ENCODE data around the gene ABCC4.

Gene ABCC4

DNA sequence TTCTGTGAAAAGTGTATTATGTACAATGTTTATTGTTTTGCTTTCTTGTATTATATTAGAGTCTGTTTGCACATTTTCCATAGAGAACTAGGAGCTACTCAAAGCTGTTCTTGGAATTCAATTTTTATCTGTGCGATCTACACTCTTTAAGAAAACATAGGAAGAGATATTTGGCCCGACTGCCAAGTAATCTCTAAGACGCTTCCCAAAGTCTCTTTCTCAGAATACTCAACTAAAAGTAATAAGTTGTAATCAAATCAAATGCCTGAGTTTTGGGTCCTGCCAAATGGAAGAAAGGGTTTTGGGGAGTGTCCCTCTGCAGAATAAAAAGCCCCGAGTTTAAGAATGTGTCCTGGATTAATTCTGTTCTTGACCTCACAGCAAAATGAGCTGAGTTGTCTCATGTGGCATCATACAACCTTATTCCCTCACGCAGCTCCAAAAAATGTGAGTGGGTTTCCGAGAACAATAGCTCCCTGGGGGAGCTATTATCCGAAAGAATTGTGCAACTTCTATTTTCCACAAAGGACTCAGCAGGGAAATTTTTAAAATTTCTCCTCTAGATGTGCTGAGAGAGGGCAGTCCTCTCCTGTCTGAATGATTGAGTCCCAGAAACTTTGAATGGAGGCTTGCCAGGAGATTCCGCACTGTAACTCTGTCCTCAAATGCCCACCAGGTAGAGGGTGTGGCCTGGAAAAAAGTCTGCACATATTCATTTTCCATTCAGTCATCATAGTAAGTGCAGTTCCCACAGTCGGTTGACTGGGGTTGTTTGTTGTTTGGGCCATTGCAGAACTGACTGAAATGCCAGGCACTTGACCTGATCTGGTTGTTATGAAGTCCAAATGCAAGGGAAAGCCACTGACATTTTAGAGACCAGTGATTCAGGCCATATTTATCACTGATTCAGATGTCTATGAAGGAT is 309.0 kb downstream of the ABCC4 start:
- H3K4me1 ChIP-seq = no peaks in the 10 kb centered on the region
- H3K27me3 ChIP-seq = peaks cover 22% of the 10 kb centered on the region
- DNase-seq = no peak
- no peak overlapping the region for H3K4me3 ChIP-seq (ENCODE audit: low read depth, low read length)
- no peaks in the 10 kb centered on the region for H3K9me3 ChIP-seq
- no peaks in the 10 kb centered on the region for H3K36me3 ChIP-seq
- TF ChIP-seq, protein P1, sequence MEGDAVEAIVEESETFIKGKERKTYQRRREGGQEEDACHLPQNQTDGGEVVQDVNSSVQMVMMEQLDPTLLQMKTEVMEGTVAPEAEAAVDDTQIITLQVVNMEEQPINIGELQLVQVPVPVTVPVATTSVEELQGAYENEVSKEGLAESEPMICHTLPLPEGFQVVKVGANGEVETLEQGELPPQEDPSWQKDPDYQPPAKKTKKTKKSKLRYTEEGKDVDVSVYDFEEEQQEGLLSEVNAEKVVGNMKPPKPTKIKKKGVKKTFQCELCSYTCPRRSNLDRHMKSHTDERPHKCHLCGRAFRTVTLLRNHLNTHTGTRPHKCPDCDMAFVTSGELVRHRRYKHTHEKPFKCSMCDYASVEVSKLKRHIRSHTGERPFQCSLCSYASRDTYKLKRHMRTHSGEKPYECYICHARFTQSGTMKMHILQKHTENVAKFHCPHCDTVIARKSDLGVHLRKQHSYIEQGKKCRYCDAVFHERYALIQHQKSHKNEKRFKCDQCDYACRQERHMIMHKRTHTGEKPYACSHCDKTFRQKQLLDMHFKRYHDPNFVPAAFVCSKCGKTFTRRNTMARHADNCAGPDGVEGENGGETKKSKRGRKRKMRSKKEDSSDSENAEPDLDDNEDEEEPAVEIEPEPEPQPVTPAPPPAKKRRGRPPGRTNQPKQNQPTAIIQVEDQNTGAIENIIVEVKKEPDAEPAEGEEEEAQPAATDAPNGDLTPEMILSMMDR (IDR thresholded peaks at IDR 0.05; ENCODE audit: low read depth, low read length) = no peak

DNA sequence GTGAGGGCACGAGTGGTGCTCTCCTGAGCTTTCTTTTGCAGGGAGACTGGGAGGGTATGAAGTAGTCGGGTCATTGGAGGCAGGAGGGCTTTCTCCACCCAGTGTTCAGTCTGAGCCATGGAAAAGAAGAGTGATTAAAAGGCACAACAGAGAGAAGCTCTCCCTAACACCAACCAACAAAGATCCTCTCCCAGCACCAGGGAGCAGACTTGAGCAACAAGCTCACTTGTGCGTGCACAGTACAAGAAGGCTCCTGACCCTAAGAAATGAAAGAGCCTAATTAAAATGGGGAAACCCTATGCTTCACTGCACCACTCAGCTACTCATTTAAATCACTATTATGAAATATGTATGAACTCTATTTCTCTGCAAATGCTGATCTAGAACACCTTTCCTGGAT is 312.6 kb downstream of the ABCC4 start:
- Histone ChIP-seq H3K4me1 (no peaks in the 10 kb centered on the region), H3K9me3 (no peaks in the 10 kb centered on the region), H3K27me3 (peaks cover 22% of the 10 kb centered on the region), H3K4me3 (ENCODE audit: low read depth, low read length) (no peak overlapping the region), H3K36me3 (no peaks in the 10 kb centered on the region)
- TF ChIP-seq, protein P1 (IDR thresholded peaks at IDR 0.05; ENCODE audit: low read depth, low read length) = no peak
- DNase-seq = no peak

DNA sequence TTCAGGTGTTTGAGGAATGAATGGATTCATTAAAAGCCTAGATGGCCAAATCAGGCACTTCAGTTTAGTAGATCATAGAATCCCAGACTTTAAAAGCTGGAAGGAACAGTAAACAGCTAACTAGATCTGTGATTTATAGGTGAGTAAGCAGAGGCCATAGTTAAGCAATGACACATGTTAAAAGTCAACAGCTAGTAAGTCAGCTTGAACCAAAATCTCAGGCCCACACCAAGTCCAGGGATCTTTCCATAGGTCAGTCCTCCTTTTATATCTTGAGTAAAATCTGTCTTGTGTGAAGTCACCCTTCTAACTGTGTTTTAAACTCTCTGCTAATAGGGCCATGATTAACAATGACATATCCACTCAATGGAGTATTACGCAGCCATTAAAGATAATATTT is 313.4 kb downstream of the ABCC4 start:
- H3K9me3 ChIP-seq = no peaks in the 10 kb centered on the region
- H3K4me3 ChIP-seq (ENCODE audit: low read depth, low read length) = no peak overlapping the region
- no peaks in the 10 kb centered on the region for H3K4me1 ChIP-seq
- DNase-seq = no peak
- peaks cover 14% of the 10 kb centered on the region for H3K27me3 ChIP-seq
- H3K36me3 ChIP-seq = no peaks in the 10 kb centered on the region
- TF ChIP-seq, protein P1 (IDR thresholded peaks at IDR 0.05; ENCODE audit: low read depth, low read length) = no peak

DNA sequence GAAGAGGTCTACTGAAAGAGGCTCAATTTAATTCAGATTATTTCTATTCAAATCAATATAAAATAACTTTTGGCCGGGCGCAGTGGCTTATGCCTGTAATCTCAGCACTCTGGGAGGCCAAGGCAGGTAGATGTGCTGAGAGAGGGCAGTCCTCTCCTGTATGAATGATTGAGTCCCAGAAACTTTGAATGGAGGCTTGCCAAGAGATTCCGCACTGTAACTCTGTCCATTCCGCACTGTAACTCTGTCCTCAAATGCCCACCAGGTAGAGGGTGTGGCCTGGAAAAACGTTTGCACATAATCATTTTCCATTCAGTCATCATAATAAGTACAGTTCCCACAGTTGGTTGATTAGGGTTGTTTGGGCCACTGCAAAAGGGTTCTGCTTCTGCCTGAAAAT is 314.2 kb downstream of the ABCC4 start:
- DNase-seq = no peak
- H3K27me3 ChIP-seq = peaks cover 7% of the 10 kb centered on the region
- TF ChIP-seq, protein P1 (IDR thresholded peaks at IDR 0.05; ENCODE audit: low read depth, low read length) = no peak
- H3K4me3 ChIP-seq (ENCODE audit: low read depth, low read length) = no peak overlapping the region
- no peaks in the 10 kb centered on the region for H3K9me3 ChIP-seq
- H3K36me3 ChIP-seq = no peaks in the 10 kb centered on the region
- H3K4me1 ChIP-seq = no peaks in the 10 kb centered on the region

DNA sequence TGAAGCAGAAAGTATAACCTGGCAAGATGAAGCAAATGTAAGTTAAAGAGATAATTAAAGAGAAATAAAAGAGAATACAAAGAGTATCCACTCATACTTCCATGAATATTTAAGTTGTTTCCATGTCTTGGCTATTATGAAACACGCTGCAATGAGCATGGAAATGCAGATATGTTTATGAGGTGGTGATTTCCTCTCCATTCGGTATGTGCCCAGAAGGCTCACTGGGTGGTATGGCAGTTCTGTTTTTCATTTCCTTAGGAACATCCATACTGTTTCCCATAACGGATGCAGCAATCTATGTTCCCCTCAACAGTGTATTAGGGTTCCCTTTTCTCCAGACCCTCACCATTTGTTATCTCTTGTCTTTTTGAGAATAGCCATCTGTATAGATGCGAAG is 316.3 kb downstream of the ABCC4 start:
- no peak for DNase-seq
- Histone ChIP-seq H3K4me3 (ENCODE audit: low read depth, low read length) (no peak overlapping the region), H3K9me3 (no peaks in the 10 kb centered on the region), H3K27me3 (no peaks in the 10 kb centered on the region; the same call in 1 of the 2 replicates), H3K36me3 (no peaks in the 10 kb centered on the region), H3K4me1 (no peaks in the 10 kb centered on the region)
- TF ChIP-seq, protein P1 (IDR thresholded peaks at IDR 0.05; ENCODE audit: low read depth, low read length) = no peak

DNA sequence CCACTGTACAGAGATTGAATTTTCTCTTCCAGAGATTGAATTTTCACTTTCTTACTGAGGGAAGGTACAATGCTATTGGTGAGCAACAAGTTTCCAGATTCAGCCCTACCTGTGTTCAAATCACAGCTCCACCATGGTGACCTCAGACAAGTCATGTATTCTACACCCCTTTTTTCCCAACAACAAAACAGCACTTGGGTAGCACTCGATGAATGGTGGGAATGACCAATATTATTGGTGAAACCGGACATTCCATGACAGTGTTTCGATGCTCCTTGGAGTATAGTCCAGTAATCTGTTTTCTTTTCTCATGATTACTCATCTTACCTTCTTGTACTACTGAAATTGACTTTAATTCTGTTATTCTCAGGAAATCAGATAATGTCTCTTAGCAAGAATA is 322.7 kb downstream of the ABCC4 start:
- DNase-seq = no peak
- Histone ChIP-seq H3K9me3 (no peaks in the 10 kb centered on the region), H3K4me1 (no peaks in the 10 kb centered on the region), H3K27me3 (peaks cover 36% of the 10 kb centered on the region), H3K36me3 (no peaks in the 10 kb centered on the region), H3K4me3 (ENCODE audit: low read depth, low read length) (no peak overlapping the region)
- TF ChIP-seq, protein P1 (IDR thresholded peaks at IDR 0.05; ENCODE audit: low read depth, low read length) = no peak

Measured in BE2C (cell line).